K562 (cell line): Measurements from ENCODE around the gene MAEL. TPM values are rescaled to one million over a fixed set of nuclear protein-coding genes. Genes with fewer than 3 reads are reported as not detected.
A peak's percentile ranks its signal among the peaks of the same experiment; 100 is the strongest.

ENCODE experiments used
- ATAC-seq: fragments of 200-7000 bp; cut with Tn5 transposase; 3 replicates; pipeline ENCODE4 v1.9.1; 2020; ENCODE audit warnings: moderate library complexity
- BruUV-seq: library from RNA; stranded (reverse); fragments of 400-500 nt; replicated peaks from 2 replicates; lab custom pipeline; 2021; lab: Mats Ljungman, UMichigan
- CTCF ChIA-PET: fragments of 300-600 bp; formaldehyde crosslinking; extraction: SDS; loops from one replicate; lab custom pipeline; 2021; ENCODE audit warnings: low intra/inter-chr PET ratio; lab: Yijun Ruan, JAX
- POLR2A ChIA-PET: fragments of 300-600, 350-650 bp; sonication (Branson Sonifier 250); formaldehyde crosslinking; extraction: SDS; loops from one replicate; lab custom pipeline; 2021; ENCODE audit warnings: antibody characterized with exemption, inconsistent platforms; lab: Yijun Ruan, JAX
- DNase-seq, 4 experiments: peaks; one replicate each; pipeline versions ENCODE4 v3.0.0 to v3.0.0-alpha.2; 2011 to 2018; ENCODE audit warnings: low spot score in 3 of 4, mixed read lengths in 3 of 4; ENCODE audit errors: extremely low read depth in 1 of 4
- FAIRE-seq: peaks from 2 replicates; lab custom pipeline; 2011; peaks lifted over from hg19 to GRCh38; lab: Jason Lieb, UNC
- H2AFZ ChIP-seq: 2 replicates; pipeline ENCODE4 v1.6.0; 2011; ENCODE audit warnings: low read depth, low read length, control low read depth, inconsistent platforms
- H3K27ac ChIP-seq: fragments of 200-600 bp; 3 replicates; pipeline ENCODE4 v1.8.0; 2011; ENCODE audit warnings: low read depth, mild to moderate bottlenecking, control low read depth, inconsistent platforms, low read length, moderate library complexity, mixed read lengths; ENCODE audit errors: extremely low read depth
- H3K27me3 ChIP-seq, 2 experiments: fragments of 300-600 bp in 1 of 2; 2 replicates in 1 of 2; 3 replicates in 1 of 2; pipeline versions ENCODE4 v1.6.0 to v1.8.0; 2011; ENCODE audit warnings: inconsistent platforms in 2 of 2, low read length in 2 of 2, mild to moderate bottlenecking in 1 of 2, mixed read lengths in 1 of 2, moderate library complexity in 1 of 2; ENCODE audit not compliant: control insufficient read depth in 2 of 2, insufficient read depth in 2 of 2
- H3K36me3 ChIP-seq: fragments of 300-600 bp; 3 replicates; pipeline ENCODE4 v1.8.0; 2011; ENCODE audit warnings: mild to moderate bottlenecking, low read length, inconsistent platforms; ENCODE audit not compliant: control insufficient read depth, insufficient read depth
- H3K4me1 ChIP-seq, 2 experiments: fragments of 200-600 bp in 1 of 2; replicated peaks in 1 of 2; 2 replicates in 1 of 2; 3 replicates in 1 of 2; pipeline versions ENCODE4 v1.5.1 to v1.8.0; 2011; ENCODE audit warnings: inconsistent platforms in 2 of 2, low read length in 2 of 2, mild to moderate bottlenecking in 1 of 2, mixed read lengths in 1 of 2, moderate library complexity in 1 of 2; ENCODE audit not compliant: control insufficient read depth in 2 of 2, insufficient read depth in 2 of 2
- H3K4me2 ChIP-seq: 2 replicates; pipeline ENCODE4 v1.6.1; 2011; ENCODE audit warnings: low read length, control low read depth, inconsistent platforms, mixed read lengths; ENCODE audit not compliant: insufficient read depth
- H3K4me3 ChIP-seq: fragments of 200-600 bp; sonication (generic), shearing (Covaris generic); 2 replicates; pipeline ENCODE4 v1.5.1; 2016; ENCODE audit warnings: control low read depth, inconsistent platforms
- H3K79me2 ChIP-seq: fragments of 200-600 bp; 3 replicates; pipeline ENCODE4 v1.8.0; 2011; ENCODE audit warnings: low read length, inconsistent platforms; ENCODE audit not compliant: control insufficient read depth, insufficient read depth
- H3K9ac ChIP-seq, 2 experiments: 2 replicates each; pipeline versions ENCODE4 v1.6.0 to v1.6.1; 2011; ENCODE audit warnings: low read depth in 2 of 2, low read length in 2 of 2, control low read depth in 1 of 2, inconsistent platforms in 1 of 2, mild to moderate bottlenecking in 1 of 2, mixed read lengths in 1 of 2; ENCODE audit not compliant: insufficient read depth in 1 of 2
- H3K9me1 ChIP-seq: one replicate; pipeline ENCODE4 v1.6.0; 2011; ENCODE audit warnings: inconsistent platforms, mild to moderate bottlenecking, low read length, moderate library complexity; ENCODE audit not compliant: control insufficient read depth, insufficient read depth
- H3K9me3 ChIP-seq: replicated peaks from 2 replicates; pipeline ENCODE4 v1.5.1; 2011; ENCODE audit warnings: low read depth, low read length, inconsistent platforms; ENCODE audit not compliant: control insufficient read depth, insufficient read depth
- H4K20me1 ChIP-seq: replicated peaks from 2 replicates; pipeline ENCODE4 v1.6.1; 2011; ENCODE audit warnings: low read length, inconsistent platforms, mixed read lengths; ENCODE audit not compliant: control insufficient read depth, insufficient read depth
- CBX1 ChIP-seq: sonication (generic); IDR thresholded peaks from 2 replicates; pipeline ENCODE4 v1.6.1; 2016; ENCODE audit warnings: antibody characterized with exemption, low read depth, mild to moderate bottlenecking
- ESRRA ChIP-seq: fragments of 450-650 bp; IDR thresholded peaks from 2 replicates; pipeline ENCODE4 v1.6.1; 2014; ENCODE audit warnings: low read depth, mild to moderate bottlenecking, moderate library complexity, borderline replicate concordance
- ETV1 ChIP-seq: fragments of 450-650 bp; conservative IDR thresholded peaks from 2 replicates; pipeline ENCODE4 v1.6.1; 2016; ENCODE audit warnings: missing genetic modification characterization, control low read depth, low read depth, missing compliant biosample characterization
- HCFC1 ChIP-seq: IDR thresholded peaks from 2 replicates; pipeline ENCODE4 v1.6.1; 2012; ENCODE audit warnings: low read depth, low read length, improper control_type of control experiment
- ZNF232 ChIP-seq: sonication (generic); formaldehyde crosslinking; IDR thresholded peaks from 2 replicates; pipeline ENCODE4 v1.8.0; 2022; ENCODE audit warnings: mild to moderate bottlenecking, missing genetic modification reagents
- ZNF431 ChIP-seq: sonication (generic); formaldehyde crosslinking; IDR thresholded peaks from 2 replicates; pipeline ENCODE4 v1.8.0; 2022; ENCODE audit warnings: mild to moderate bottlenecking, missing genetic modification reagents
- ZNF561 ChIP-seq: fragments of 450-650 bp; formaldehyde crosslinking; conservative IDR thresholded peaks from 2 replicates; pipeline ENCODE4 v1.4.0; 2020; ENCODE audit warnings: mild to moderate bottlenecking, moderate library complexity
- ZNF785 ChIP-seq: fragments of 250-450 bp; sonication (Bioruptor Pico); IDR thresholded peaks from 2 replicates; pipeline ENCODE4 v1.4.0; 2020; ENCODE audit warnings: mild to moderate bottlenecking
- WGBS: fragments of 100-300 bp; shearing (Covaris generic); methylation state at CpG from one replicate; pipeline ENCODE4 v1.1.6; 2016; ENCODE audit warnings: low coverage, mixed read lengths; ENCODE audit not compliant: insufficient coverage; ENCODE audit errors: missing lambda C conversion rate; 5-methylcytosine and 5-hydroxymethylcytosine counted together
- in situ Hi-C: fragments of 300-500 bp; cut with MboI; formaldehyde crosslinking; loops from 4 replicates; pipeline ENCODE4 v1.15.0; 2018; ENCODE audit warnings: inconsistent platforms, mixed read lengths
- intact Hi-C: fragments of 100-400 bp; cut with micrococcal nuclease; formaldehyde crosslinking; loops from 2 replicates; pipeline ENCODE4 v1.14.2; 2022
- polyA plus RNA-seq, 8 experiments: library from polyadenylated mRNA; depleted of rRNA in 4 of 8; stranded (reverse) in 5 of 8; unstranded in 3 of 8; fragments of >200 nt; fragmentation: Nextera tagmentation in 2 of 8; fragmentation: Illumina TruSeq in 1 of 8; extraction: Ambion mirVana in 2 of 8; extraction: Trizol in 1 of 8; gene quantifications; 2 replicates each; pipeline versions ENCODE4 v1.2.1 to v1.2.3, GENCODE V29; 2011 to 2014; ENCODE audit warnings: inconsistent platforms in 1 of 8, missing spikeins in 1 of 8
- total RNA-seq, 7 experiments: library from RNA; depleted of rRNA in 6 of 7; stranded (reverse); fragments of >200 nt in 6 of 7; fragmentation: Illumina TruSeq in 2 of 7; extraction: Trizol in 2 of 7; gene quantifications; 2 replicates each; pipeline versions ENCODE4 v1.2.1 to v1.2.3, GENCODE V29; 2011 to 2021; ENCODE audit warnings: low replicate concordance in 1 of 7
- TF ChIP-seq, protein P1 (sequence below): fragments of 250-450 bp; sonication (Bioruptor Pico); IDR thresholded peaks from 2 replicates; pipeline ENCODE4 v1.8.0; 2022; ENCODE audit warnings: inconsistent platforms, mild to moderate bottlenecking, moderate library complexity, borderline replicate concordance

The MAEL gene
- total and polyA plus RNA-seq, 9 of the 15 experiments (the other 6 are each of a cell fraction or from before 2014, with no cell fraction given): 0.11 to 1.9 (median 0.75) TPM

DNA sequence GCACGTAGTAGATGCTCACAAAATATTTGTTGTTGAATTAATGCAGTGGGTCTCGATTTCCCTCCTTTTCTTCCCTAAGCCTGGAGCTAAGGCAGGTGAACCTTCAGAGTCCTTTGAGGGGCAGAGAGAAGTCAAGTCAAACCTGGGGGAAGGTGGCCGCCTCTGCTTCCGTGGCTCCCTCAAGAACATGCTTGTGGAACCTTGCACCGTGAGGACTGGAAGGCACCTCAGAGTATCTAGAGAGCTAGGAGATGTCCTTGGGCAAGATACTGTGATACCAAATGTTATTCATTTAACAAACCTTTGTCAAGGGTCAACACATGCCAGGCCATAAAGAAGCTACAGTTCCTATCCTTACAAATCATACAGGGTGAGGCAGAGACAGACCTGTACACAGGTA is 62.8 kb downstream of the MAEL start:
- no TSS peak for BruUV-seq
- H3K9me3 ChIP-seq: no peaks in the 10 kb centered on the region
- H3K9ac ChIP-seq: no peak overlapping the region
- TF ChIP-seq, protein P1, sequence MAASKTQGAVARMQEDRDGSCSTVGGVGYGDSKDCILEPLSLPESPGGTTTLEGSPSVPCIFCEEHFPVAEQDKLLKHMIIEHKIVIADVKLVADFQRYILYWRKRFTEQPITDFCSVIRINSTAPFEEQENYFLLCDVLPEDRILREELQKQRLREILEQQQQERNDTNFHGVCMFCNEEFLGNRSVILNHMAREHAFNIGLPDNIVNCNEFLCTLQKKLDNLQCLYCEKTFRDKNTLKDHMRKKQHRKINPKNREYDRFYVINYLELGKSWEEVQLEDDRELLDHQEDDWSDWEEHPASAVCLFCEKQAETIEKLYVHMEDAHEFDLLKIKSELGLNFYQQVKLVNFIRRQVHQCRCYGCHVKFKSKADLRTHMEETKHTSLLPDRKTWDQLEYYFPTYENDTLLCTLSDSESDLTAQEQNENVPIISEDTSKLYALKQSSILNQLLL (CRISPR knock-in tag): no peak
- no peak for TF ChIP-seq HCFC1
- TF ChIP-seq ZNF785 (CRISPR knock-in tag): no peak
- TF ChIP-seq ETV1 (tag): no peak
- TF ChIP-seq ESRRA: no peak
- TF ChIP-seq ZNF561 (CRISPR knock-in tag): no peak
- TF ChIP-seq ZNF232 (CRISPR knock-in tag): no peak
- TF ChIP-seq CBX1: no peak
- TF ChIP-seq ZNF431 (CRISPR knock-in tag): no peak
- TF ChIP-seq, all 486 proteins: peak for 0
- ChIA-PET CTCF (no interaction called here), POLR2A (interaction anchor here (0.6 to 1.3 kb wide), 2 partner anchors 17 to 18 kb away, joined by 3 to 4 read pairs; no protein-coding TSS in a partner anchor)
- in situ Hi-C loops: no loop called here
- Histone ChIP-seq H4K20me1 (no peaks in the 10 kb centered on the region), H3K4me3 (no peak overlapping the region), H3K27ac (no peak overlapping the region), H3K4me2 (no peak overlapping the region), H3K79me2 (no peaks in the 10 kb centered on the region), H2AFZ (peak overlapping the region; percentile 32; the same call in 1 of the 2 replicates), H3K4me1 (no peaks in the 10 kb centered on the region; a peak in 1 of 5 replicates), H3K27me3 (peaks cover 10 to 54% of the 10 kb centered on the region in 2 experiments; a peak in 4 of 5 replicates), H3K9me1 (no peaks in the 10 kb centered on the region), H3K36me3 (no peaks in the 10 kb centered on the region)
- intact Hi-C loops: no loop called here
- 6% methylated on average over 5 of the region's 5 CpGs for WGBS
- no peak for FAIRE-seq
- no peak for ATAC-seq
- no peak for DNase-seq
